Activated effector memory CD4-positive, alpha-beta T cell treated with anti-CD3 and anti-CD28 coated beads, Interleukin-2, amount 50 U/mL, for 16 hours (primary cell): ENCODE data around the gene RPS15.
"Not testable (repeated sequence)": the region's sequence is repeated elsewhere in the genome, so short reads cannot be mapped to it uniquely, and the experiment has no call there.

Experiments
- DNase-seq: peaks from one replicate; pipeline ENCODE4 v3.0.0-alpha.2; 2020

Gene RPS15

GRCh38 chr19:1471010-1471514, 32.9 kb downstream of the RPS15 start:
- no peak for DNase-seq

- no peak for DNase-seq
Measured at GRCh38 chr19:1471515-1472160, 33.4 kb downstream of the RPS15 start.

DNA sequence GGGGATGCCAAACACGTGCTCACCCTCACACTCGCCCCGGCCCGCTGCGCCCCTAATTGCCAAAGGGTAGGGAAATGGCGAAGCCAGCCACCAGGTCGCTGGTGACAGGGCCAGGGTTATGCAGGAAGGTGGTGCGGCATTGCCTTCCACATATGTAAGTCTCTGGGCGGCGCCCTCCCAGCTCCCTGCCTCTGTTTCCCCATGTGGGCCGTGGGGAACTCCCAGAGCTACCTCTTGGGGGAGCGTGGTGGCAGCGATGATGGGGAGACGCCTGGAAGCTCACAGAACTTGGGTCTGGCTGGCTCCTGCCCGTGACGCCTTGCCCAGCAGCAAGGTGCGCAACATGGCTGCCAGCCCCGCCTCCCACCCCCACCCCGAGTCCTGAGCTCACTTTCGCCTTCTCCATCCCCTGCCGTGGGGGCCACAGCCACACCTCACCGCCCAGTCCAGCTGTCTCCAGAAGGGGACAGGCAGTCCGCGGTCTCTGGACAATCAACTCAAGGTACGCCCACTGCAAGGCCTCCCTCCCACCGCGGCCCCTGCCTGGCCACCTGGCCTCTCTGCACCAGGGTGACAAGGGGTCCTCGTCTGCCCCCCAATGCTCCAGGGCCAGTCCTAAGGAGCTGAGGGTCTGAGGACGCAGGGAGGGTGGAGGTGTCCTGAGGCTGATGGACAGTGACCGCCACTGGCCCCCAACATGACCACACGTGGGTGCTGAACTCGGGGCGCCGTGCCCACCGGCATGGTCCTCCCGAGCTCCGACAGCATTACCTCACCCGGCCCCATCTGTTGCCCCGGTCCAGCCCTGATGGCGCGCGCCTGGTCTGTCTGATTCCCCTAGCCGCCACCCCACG, 34.3 kb downstream of the RPS15 start:
- DNase-seq = no peak

GRCh38 chr19:1473085-1473851, 35.1 kb downstream of the RPS15 start:
- DNase-seq = no peak

DNA sequence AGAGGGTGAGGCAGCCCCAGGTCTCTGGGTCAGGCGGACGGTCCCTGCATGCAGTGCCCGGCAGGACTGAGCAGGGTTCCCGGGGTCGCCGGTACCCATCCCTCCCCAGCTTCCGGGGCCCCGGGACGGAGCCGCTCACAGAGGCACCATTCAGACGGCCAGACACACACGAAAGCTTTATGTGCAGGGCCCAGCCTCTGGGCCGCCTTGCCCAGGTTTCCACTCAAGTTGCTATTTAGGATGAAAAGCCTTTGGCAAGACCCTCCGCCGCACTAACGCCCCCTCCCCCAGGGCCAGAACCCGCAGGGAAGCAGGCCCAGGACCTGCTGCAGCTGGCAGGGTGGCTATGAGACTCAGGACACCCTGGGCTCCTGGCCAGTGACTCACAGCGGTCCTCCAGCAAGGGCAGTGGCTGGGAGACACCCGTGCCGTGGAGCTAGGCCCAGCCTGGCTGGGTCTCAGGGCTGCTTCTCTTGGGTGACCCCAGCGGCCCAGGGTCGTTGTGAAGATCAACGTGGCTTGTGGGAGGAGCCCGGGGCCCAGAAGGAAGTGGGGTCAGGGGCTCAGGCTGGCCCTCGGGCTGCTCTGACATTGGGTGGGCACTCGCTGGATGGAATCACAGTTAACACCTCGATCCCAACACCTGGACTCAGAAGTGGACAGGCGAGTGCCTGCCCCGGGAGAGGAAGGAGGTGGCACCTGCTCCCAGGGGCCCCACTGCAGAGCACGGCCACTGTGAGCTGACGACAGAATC, 36.0 kb downstream of the RPS15 start:
- no peak for DNase-seq

GRCh38 chr19:1474765-1475351, 36.7 kb downstream of the RPS15 start:
- no peak for DNase-seq

DNA sequence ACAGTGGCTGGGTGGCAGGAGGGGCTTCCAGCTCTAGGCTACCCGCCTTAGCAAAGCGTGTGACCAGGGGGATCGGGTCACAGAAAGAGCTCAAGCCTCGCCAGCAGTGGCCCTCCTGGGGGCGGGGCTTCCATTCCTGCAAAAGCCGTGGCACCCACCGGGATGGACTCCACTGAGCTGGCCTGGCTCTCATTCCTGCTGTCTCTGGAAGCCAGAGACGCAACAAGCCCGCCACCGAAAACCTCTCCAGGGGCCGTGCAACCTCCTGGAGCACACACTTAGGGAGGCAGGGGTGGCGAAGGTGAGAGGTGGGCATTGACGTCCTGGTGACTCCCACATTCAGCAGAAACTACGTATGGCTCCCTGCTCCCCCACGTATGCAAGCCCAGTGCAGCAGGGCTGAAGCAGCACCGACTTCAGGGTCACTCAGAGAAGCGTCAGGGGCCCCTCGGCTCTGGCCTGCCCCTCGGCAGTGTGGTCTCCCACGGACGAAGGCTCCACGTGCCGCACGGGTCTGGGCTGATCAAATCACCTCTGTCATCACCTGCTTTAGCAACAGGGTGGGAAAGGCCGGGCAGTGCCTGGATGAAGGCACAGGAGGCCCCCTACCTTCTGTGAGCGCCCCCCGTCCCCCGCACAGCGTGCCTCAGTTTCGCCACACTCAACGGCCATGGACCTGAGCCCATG, 37.7 kb downstream of the RPS15 start:
- DNase-seq = no peak

GRCh38 chr19:1477056-1477455, 38.9 kb downstream of the RPS15 start:
- not testable (repeated sequence) for DNase-seq

GRCh38 chr19:1478934-1479707, 40.9 kb downstream of the RPS15 start, which contains the start of gene C19orf25:
Gene C19orf25, minus strand, starts transcription at chr19:1479215. Its CDS starts 312 bp downstream, at chr19:1478903.
- DNase-seq = peak; percentile 97

DNA sequence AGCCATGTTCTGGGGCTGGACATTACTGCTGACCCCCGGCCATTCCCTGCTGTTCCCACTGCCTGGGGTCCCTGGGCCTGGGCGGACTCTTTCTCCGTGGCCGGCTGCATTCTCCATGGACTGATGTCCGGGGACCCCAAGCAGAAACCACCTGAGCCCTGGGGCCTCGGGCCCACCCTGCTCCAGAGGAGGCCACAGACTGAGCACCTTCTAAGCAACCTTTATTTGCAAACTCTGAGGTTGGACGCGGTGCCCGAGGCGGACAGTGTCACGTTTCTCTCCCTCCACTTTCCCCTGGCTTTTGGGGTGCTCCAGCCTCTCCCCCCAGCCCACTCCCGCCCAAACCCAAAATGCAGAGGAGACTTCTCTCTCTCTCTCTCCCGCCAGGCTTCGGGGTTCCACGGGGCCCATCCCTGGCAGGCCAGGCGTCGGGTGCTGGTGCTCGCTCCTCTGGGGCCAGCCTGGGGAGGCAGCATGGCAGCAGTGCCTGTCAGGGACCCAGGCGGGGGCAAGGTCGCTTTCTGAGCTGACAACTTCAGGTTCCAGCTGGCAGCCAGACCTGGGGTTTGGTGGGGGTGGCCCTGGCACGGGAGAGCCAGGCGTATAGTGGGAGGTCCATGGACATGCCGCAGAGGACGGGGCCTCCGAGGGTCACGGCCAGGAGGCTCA, 43.2 kb downstream of the RPS15 start:
- peak; percentile 62 for DNase-seq

DNA sequence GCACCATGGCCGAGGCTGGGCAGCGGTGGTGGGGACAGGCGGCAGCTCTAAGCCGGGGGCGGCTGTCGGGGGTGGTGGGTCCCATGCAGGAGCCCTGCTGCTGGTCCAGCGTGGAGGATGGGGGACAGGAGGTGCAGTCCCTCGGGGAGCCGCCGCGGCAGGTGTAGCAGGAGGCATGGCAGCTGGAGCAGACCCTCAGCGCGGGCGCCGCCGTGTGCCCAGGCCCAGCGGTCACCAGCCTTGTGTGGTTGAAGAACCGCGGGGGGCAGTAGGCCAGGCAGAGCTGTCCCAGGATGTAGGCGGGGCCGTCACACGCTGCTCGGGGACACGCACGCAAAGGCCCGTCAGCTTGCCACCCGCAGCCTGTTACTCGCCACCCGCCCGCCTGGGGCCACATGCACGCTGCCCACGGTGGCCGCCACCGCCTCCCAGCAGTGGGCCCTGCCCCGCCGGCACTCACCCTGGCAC, 43.7 kb downstream of the RPS15 start:
- peak; percentile 61 for DNase-seq

DNA sequence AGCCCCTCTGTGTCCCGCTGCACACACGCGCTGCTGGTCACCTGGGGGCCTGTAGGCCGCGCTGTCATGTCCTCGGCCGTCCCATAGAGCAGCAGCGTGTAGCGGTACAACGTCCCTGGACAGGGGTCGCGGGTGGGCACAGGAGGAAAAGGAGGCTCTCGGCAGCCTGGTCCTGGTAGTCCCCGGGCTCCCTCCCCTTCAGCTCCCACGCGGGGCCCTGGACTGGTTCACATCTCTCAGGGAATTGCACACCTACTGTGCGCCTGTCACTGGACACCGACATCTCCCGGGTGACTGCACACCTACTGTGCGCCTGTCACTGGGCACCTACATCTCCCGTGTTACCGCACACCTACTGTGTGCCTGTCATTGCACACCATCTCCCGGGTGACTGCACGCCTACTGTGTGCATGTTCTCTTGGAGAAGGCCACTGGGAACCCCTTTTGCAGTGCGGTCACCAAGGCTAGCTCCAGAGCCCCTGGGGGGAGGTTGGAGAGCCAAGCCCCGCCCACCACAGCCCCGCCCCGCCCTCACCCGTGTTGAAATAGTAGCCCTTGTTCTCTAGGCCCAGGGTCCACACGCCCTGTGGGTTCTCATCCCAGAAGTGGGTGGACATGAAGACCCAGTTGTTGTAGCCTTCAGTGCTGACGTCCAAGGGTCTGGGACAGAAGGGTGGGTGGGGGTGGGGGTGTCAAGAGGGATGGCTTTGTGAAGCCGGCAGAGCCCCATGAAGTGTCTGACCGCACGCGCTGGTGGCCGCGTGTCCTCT, 44.4 kb downstream of the RPS15 start:
- DNase-seq = peak; percentile 61

GRCh38 chr19:1483131-1483978, 45.2 kb downstream of the RPS15 start:
- DNase-seq = no peak

- no peak for DNase-seq
Measured at GRCh38 chr19:1483979-1484428, 45.8 kb downstream of the RPS15 start.

- no peak for DNase-seq
Measured at GRCh38 chr19:1486720-1487575, 48.8 kb downstream of the RPS15 start.

DNA sequence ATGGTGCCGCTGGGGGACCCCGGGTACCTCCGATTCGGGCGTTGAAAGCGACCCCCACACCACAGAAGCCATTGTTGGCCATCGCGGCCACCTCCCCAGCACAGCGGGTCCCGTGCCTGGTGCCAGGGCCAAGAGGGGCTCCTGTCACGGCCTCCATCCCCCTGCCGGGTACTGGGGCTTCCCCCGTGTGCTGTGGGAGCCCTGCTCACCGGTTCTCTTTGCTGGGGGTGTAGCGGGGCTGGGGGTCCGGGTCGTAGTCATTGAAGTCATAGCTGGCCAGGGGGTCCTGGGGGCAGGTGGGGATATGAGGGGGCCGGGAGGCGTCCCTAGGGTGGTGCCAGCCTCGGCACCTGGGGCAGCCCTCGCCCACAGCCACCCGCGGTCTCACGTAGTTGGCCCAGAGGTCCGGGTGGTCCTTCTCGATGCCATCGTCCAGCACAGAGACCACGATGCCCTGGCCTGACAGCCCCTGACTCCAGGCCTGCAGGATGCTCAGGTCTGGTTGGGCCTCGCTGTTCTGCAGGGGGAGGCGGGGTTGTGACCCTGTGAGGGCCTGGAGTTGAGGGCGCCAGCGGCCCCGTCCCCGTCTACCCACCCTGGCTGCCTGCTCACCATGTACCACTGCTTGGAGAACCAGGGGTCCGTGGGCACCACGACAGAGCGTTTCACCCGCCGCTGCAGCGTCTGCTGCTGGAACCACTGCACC, 49.5 kb downstream of the RPS15 start:
- no peak for DNase-seq

- peak; percentile 60 for DNase-seq
Measured at GRCh38 chr19:1488282-1488601, 50.0 kb downstream of the RPS15 start.
